KMS-11 (cell line): ENCODE data around the gene XRCC1.
A peak's percentile ranks its signal among the peaks of the same experiment; 100 is the strongest.

Experiments used
- H2AFZ ChIP-seq: fragments of 200-600 bp; sonication (generic); 2 replicates; pipeline ENCODE4 v1.6.1; 2016; ENCODE audit warnings: antibody characterized with exemption, mixed run types, low read depth
- H3K27ac ChIP-seq: fragments of 200-600 bp; sonication (generic); 2 replicates; pipeline ENCODE4 v1.6.1; 2016; ENCODE audit warnings: mild to moderate bottlenecking, mixed run types
- H3K27me3 ChIP-seq: fragments of 200-600 bp; sonication (generic); 2 replicates; pipeline ENCODE4 v1.6.1; 2017; ENCODE audit warnings: mild to moderate bottlenecking, low read depth, mixed run types, moderate library complexity; ENCODE audit not compliant: insufficient read depth
- H3K36me3 ChIP-seq: fragments of 200-600 bp; sonication (generic); 2 replicates; pipeline ENCODE4 v1.6.1; 2017; ENCODE audit warnings: mild to moderate bottlenecking, mixed run types; ENCODE audit not compliant: insufficient read depth
- H3K4me1 ChIP-seq: fragments of 200-600 bp; sonication (generic); 2 replicates; pipeline ENCODE4 v1.6.1; 2016; ENCODE audit warnings: mild to moderate bottlenecking, low read depth, mixed run types; ENCODE audit not compliant: poor library complexity, severe bottlenecking
- H3K4me2 ChIP-seq: fragments of 200-600 bp; sonication (generic); 2 replicates; pipeline ENCODE4 v1.7.0; 2016; ENCODE audit warnings: mild to moderate bottlenecking, mixed run types
- H3K4me3 ChIP-seq: fragments of 200-600 bp; sonication (generic); IDR thresholded peaks from 2 replicates; pipeline ENCODE4 v1.6.1; 2017; ENCODE audit warnings: low read depth, low read length, mixed read lengths; ENCODE audit not compliant: insufficient read depth
- H3K79me2 ChIP-seq: fragments of 200-600 bp; sonication (generic); 2 replicates; pipeline ENCODE4 v1.6.1; 2016; ENCODE audit warnings: low read depth, mixed run types; ENCODE audit not compliant: insufficient read depth
- H3K9ac ChIP-seq: fragments of 200-600 bp; sonication (generic); 2 replicates; pipeline ENCODE4 v1.6.1; 2016; ENCODE audit warnings: mild to moderate bottlenecking, mixed run types
- H4K20me1 ChIP-seq: fragments of 200-600 bp; sonication (generic); 2 replicates; pipeline ENCODE4 v1.6.1; 2016; ENCODE audit warnings: mild to moderate bottlenecking, mixed run types; ENCODE audit not compliant: insufficient read depth
- TF ChIP-seq, protein P1 (sequence below): fragments of 200-600 bp; sonication (generic); conservative IDR thresholded peaks from 2 replicates; pipeline ENCODE4 v1.6.1; 2017; ENCODE audit warnings: low read depth, mild to moderate bottlenecking, antibody characterized with exemption, low read length, moderate library complexity, mixed read lengths

Gene XRCC1

DNA sequence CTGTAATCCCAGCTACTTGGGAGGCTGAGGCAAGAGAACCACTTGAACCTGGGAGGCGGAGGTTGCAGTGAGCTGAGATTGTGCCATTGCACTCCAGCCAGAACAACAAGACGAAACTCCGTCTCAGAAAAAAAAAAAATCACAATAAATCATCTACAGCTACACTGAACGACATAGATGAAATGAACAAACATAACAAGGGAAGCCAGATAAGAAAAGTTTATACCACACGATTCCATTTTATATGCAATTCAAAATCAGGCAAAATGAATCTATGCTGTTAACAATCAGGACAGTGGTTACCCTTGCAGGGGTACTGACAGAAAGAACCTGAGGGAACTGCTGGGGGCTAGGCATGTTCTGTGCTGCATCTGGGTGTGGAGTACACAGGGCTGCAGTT is 5.7 kb downstream of the XRCC1 start:
- Histone ChIP-seq H3K4me3 (no peak overlapping the region), H4K20me1 (no peaks in the 10 kb centered on the region), H3K27ac (peak overlapping the region; percentile 26; the same call in 1 of the 2 replicates), H3K4me1 (peaks cover 17% of the 10 kb centered on the region), H2AFZ (no peak overlapping the region), H3K79me2 (peaks cover 5% of the 10 kb centered on the region; the same call in 1 of the 2 replicates), H3K27me3 (no peaks in the 10 kb centered on the region), H3K9ac (no peak overlapping the region), H3K36me3 (no peaks in the 10 kb centered on the region), H3K4me2 (no peak overlapping the region; the same call in 1 of the 2 replicates)
- TF ChIP-seq, protein P1, sequence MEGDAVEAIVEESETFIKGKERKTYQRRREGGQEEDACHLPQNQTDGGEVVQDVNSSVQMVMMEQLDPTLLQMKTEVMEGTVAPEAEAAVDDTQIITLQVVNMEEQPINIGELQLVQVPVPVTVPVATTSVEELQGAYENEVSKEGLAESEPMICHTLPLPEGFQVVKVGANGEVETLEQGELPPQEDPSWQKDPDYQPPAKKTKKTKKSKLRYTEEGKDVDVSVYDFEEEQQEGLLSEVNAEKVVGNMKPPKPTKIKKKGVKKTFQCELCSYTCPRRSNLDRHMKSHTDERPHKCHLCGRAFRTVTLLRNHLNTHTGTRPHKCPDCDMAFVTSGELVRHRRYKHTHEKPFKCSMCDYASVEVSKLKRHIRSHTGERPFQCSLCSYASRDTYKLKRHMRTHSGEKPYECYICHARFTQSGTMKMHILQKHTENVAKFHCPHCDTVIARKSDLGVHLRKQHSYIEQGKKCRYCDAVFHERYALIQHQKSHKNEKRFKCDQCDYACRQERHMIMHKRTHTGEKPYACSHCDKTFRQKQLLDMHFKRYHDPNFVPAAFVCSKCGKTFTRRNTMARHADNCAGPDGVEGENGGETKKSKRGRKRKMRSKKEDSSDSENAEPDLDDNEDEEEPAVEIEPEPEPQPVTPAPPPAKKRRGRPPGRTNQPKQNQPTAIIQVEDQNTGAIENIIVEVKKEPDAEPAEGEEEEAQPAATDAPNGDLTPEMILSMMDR = no peak

DNA sequence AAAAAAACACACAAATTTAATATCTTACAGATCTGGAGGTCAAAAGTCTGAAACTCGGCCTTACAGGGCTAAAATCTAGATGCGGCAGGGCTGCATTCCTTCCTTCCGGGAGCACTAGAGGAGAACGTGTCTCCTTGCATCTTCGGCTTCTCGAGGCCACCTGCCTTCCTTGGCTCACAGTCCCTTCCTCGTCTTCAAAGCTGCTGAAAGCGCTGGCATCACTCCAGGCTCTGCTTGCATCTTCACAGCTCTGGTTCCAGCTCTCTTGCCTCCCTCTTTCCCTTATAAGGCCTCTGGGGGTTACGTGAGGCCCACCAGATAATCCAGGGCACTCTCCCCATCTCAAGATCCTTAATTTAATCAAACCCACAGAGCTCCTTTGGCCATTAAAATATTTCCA is 10.5 kb downstream of the XRCC1 start:
- Histone ChIP-seq H3K79me2 (0 out of 2 replicates have a peak, but pooled peaks cover 3% of the 10 kb centered on the region), H3K27ac (no peak overlapping the region), H3K4me1 (peaks cover 3% of the 10 kb centered on the region), H3K4me2 (no peak overlapping the region), H4K20me1 (no peaks in the 10 kb centered on the region), H3K36me3 (no peaks in the 10 kb centered on the region), H3K4me3 (no peak overlapping the region), H3K9ac (no peak overlapping the region), H3K27me3 (no peaks in the 10 kb centered on the region), H2AFZ (no peak overlapping the region)
- TF ChIP-seq, protein P1 = no peak

DNA sequence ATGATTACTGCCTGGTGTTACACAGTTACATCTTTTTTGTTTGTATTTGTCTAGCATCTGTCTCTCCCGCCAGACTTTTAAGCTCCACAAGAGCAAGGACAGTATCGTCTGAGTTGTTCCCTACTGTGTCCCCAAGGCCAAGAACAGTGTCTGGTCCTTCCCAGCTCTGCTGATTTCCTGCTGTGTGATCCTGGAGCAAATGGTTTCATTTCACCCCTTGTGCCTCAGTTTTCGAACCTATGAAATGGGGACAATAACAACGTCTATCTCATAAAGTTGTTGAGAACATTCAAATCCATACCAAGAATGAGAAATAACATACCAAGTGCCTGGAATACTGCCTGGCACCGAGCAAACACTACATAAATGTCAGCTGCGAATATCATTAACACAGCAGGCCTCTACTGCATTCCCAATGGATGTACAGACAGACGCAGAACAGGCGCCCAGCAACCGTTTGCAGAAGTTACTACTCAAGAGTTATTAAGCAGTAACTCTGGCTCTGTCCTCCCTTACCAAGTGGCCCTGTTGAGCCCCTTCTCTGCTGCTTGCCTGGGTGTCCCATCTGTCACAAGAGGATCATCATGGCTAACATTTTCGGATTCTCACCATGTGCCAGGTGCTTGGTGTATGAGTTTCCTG is 11.4 kb downstream of the XRCC1 start:
- H3K79me2 ChIP-seq = no peaks in the 10 kb centered on the region
- no peaks in the 10 kb centered on the region for H3K36me3 ChIP-seq
- no peak overlapping the region for H3K4me2 ChIP-seq
- TF ChIP-seq, protein P1 = no peak
- no peak overlapping the region for H3K4me3 ChIP-seq
- no peak overlapping the region for H3K9ac ChIP-seq
- no peaks in the 10 kb centered on the region for H3K4me1 ChIP-seq
- H2AFZ ChIP-seq = no peak overlapping the region
- no peaks in the 10 kb centered on the region for H4K20me1 ChIP-seq
- no peak overlapping the region for H3K27ac ChIP-seq
- H3K27me3 ChIP-seq = no peaks in the 10 kb centered on the region

GRCh38 chr19:43562698-43563241 is 12.6 kb downstream of the XRCC1 start:
- Histone ChIP-seq H3K4me1 (no peaks in the 10 kb centered on the region), H3K79me2 (no peaks in the 10 kb centered on the region), H3K27me3 (no peaks in the 10 kb centered on the region), H3K4me3 (no peak overlapping the region), H3K36me3 (no peaks in the 10 kb centered on the region), H4K20me1 (no peaks in the 10 kb centered on the region), H3K27ac (no peak overlapping the region), H3K9ac (no peak overlapping the region), H2AFZ (no peak overlapping the region), H3K4me2 (no peak overlapping the region)
- TF ChIP-seq, protein P1 = no peak
